ENCODE measurements around the gene MXRA7. TPM values are rescaled to one million over a fixed set of nuclear protein-coding genes. Genes with fewer than 3 reads are reported as not detected.

Gene MXRA7
- total and polyA plus RNA-seq, 4 donors, result 60.9 to 127 (median 83.2) TPM

GRCh38 chr17:76642032-76642561 lies 68.7 kb downstream of the MXRA7 start:
- Histone ChIP-seq H3K9ac (ENCODE audit: insufficient read depth in 1 of 2, low read length in 2 of 2) (no peak overlapping the region), H3K9me3 (ENCODE audit: control insufficient read depth in 4 of 4, insufficient read depth in 3 of 4, low read length in 3 of 4) (no peaks in the 10 kb centered on the region), H3K4me3 (no peak overlapping the region), H3K4me1 (ENCODE audit: control insufficient read depth in 5 of 5, insufficient read depth in 5 of 5, low read length in 5 of 5) (peaks cover 0 to 12% (median 0%) of the 10 kb centered on the region in 5 donors), H3K27me3 (ENCODE audit: control insufficient read depth in 3 of 3, insufficient read depth in 3 of 3, low read length in 2 of 3) (no peaks in the 10 kb centered on the region), H3K27ac (ENCODE audit: low read depth in 1 of 2, low read length in 1 of 2) (no peak overlapping the region), H3K36me3 (ENCODE audit: control insufficient read depth in 4 of 4, insufficient read depth in 4 of 4, low read length in 4 of 4) (no peaks in the 10 kb centered on the region)
- WGBS, 2 donors, result 85 to 93% methylated on average over 5 of the region's 5 CpGs
- no peak for ATAC-seq (ENCODE audit: insufficient read depth, low FRiP score)
- TF ChIP-seq CTCF (IDR thresholded peaks at IDR 0.05; ENCODE audit: control extremely low read depth, extremely low read depth), result no peak
- DNase-seq, result no peak

- Histone ChIP-seq H3K9ac (ENCODE audit: insufficient read depth in 1 of 2, low read length in 2 of 2) (no peak overlapping the region), H3K4me1 (ENCODE audit: control insufficient read depth in 5 of 5, insufficient read depth in 5 of 5, low read length in 5 of 5) (peaks cover 0 to 12% (median 0%) of the 10 kb centered on the region in 5 donors), H3K36me3 (ENCODE audit: control insufficient read depth in 4 of 4, insufficient read depth in 4 of 4, low read length in 4 of 4) (no peaks in the 10 kb centered on the region), H3K4me3 (no peak overlapping the region), H3K27ac (ENCODE audit: low read depth in 1 of 2, low read length in 1 of 2) (no peak overlapping the region), H3K9me3 (ENCODE audit: control insufficient read depth in 4 of 4, insufficient read depth in 3 of 4, low read length in 3 of 4) (no peaks in the 10 kb centered on the region), H3K27me3 (ENCODE audit: control insufficient read depth in 3 of 3, insufficient read depth in 3 of 3, low read length in 2 of 3) (no peaks in the 10 kb centered on the region)
- ATAC-seq (ENCODE audit: insufficient read depth, low FRiP score) (peak; percentile 59), DNase-seq (peak in 2 of 3 donors; percentile 59 to 81)
- 27 to 40% methylated on average over 3 of the region's 3 CpGs for WGBS, 2 donors
- no peak for TF ChIP-seq CTCF (IDR thresholded peaks at IDR 0.05; ENCODE audit: control extremely low read depth, extremely low read depth)
Measured at GRCh38 chr17:76641501-76641900, 69.3 kb downstream of the MXRA7 start.

GRCh38 chr17:76640550-76641380 lies 70.0 kb downstream of the MXRA7 start:
- H3K27ac ChIP-seq (ENCODE audit: low read depth in 1 of 2, low read length in 1 of 2), result no peak overlapping the region
- TF ChIP-seq CTCF (IDR thresholded peaks at IDR 0.05; ENCODE audit: control extremely low read depth, extremely low read depth), result no peak
- no peak overlapping the region for H3K9ac ChIP-seq (ENCODE audit: insufficient read depth in 1 of 2, low read length in 2 of 2)
- DNase-seq, result no peak
- H3K4me1 ChIP-seq (ENCODE audit: control insufficient read depth in 5 of 5, insufficient read depth in 5 of 5, low read length in 5 of 5), result peaks cover 0 to 12% (median 4%) of the 10 kb centered on the region in 5 donors
- no peak overlapping the region for H3K4me3 ChIP-seq
- no peaks in the 10 kb centered on the region for H3K27me3 ChIP-seq (ENCODE audit: control insufficient read depth in 3 of 3, insufficient read depth in 3 of 3, low read length in 2 of 3)
- H3K9me3 ChIP-seq (ENCODE audit: control insufficient read depth in 4 of 4, insufficient read depth in 3 of 4, low read length in 3 of 4), result no peaks in the 10 kb centered on the region
- H3K36me3 ChIP-seq (ENCODE audit: control insufficient read depth in 4 of 4, insufficient read depth in 4 of 4, low read length in 4 of 4), result no peaks in the 10 kb centered on the region
- no peak for ATAC-seq (ENCODE audit: insufficient read depth, low FRiP score)
- 48 to 59% methylated on average over 6 of the region's 6 CpGs for WGBS, 2 donors
